Psoas muscle (tissue), 8 donors: ENCODE results near the gene MUC20. TPM values are rescaled to one million over a fixed set of nuclear protein-coding genes. Genes with fewer than 3 reads are reported as not detected.

ENCODE experiments used
- ATAC-seq, 4 donors: fragments of 200-7000 bp; cut with Tn5 transposase; one replicate each; pipeline ENCODE4 v1.9.1; 2020; ENCODE audit warnings: moderate library complexity in 3 of 4, mild to moderate bottlenecking in 2 of 4
- DNase-seq, 2 donors: peaks; one replicate each; pipeline ENCODE4 v3.0.0-alpha.2; 2020
- H3K27ac ChIP-seq: fragments of 200-600 bp; one replicate; pipeline ENCODE4 v1.8.0; 2022
- H3K27me3 ChIP-seq, 3 donors: fragments of 200-600 bp in 1 of 3; one replicate each; pipeline versions ENCODE4 v1.6.1 to v1.8.0; 2013 to 2022; ENCODE audit warnings: low read length in 2 of 3, mild to moderate bottlenecking in 2 of 3, moderate library complexity in 1 of 3; ENCODE audit not compliant: insufficient read depth in 3 of 3
- H3K36me3 ChIP-seq, 2 donors: fragments of 200-600 bp in 1 of 2; one replicate each; pipeline versions ENCODE4 v1.6.1 to v1.8.0; 2013 to 2022; ENCODE audit warnings: low read depth in 1 of 2, mild to moderate bottlenecking in 1 of 2, moderate library complexity in 1 of 2; ENCODE audit not compliant: insufficient read depth in 1 of 2
- H3K4me1 ChIP-seq: fragments of 200-600 bp; one replicate; pipeline ENCODE4 v1.8.0; 2022
- H3K4me3 ChIP-seq: fragments of 200-600 bp; one replicate; pipeline ENCODE4 v1.8.0; 2022; ENCODE audit warnings: mild to moderate bottlenecking
- H3K9me3 ChIP-seq: fragments of 200-600 bp; one replicate; pipeline ENCODE4 v1.8.0; 2022
- CTCF ChIP-seq: fragments of 200-600 bp; IDR thresholded peaks from one replicate; pipeline ENCODE4 v1.8.0; 2022; ENCODE audit warnings: antibody characterized with exemption
- WGBS, 3 donors: extraction: QIAGEN DNeasy Blood & Tissue Kit; methylation state at CpG; one replicate each; pipeline versions ENCODE4 v1.1.6 to v1.1.7; 2013; 5-methylcytosine and 5-hydroxymethylcytosine counted together
- intact Hi-C, 2 donors: fragments of 100-400 bp; cut with DNase I; formaldehyde crosslinking; loops; one replicate each; pipeline versions ENCODE4 v1.11.0 to v1.14.2; 2022
- polyA plus RNA-seq, 3 donors: library from polyadenylated mRNA; stranded (reverse); fragments of 200-250 nt; gene quantifications; one replicate each; pipeline ENCODE4 v1.2.3, GENCODE V29; 2013
- total RNA-seq, 4 donors: library from RNA; stranded (reverse); fragmentation: NEBNext Ultra II Directional in 2 of 4; extraction: Animal tissue kit (Norgen Biotek cat#: 25700) in 2 of 4; gene quantifications; one replicate each; pipeline versions ENCODE4 v1.2.1 to v1.2.4, GENCODE V29; 2021 to 2023
- donor health status: healthy with polysubstance abuse.
- donor health status: DM: no; HTN: no; CAD: no; lungs with moderate emphysema.
- donor health status: Bipolar disorder and iron deficiency.
- donor health status: healthy.
- donor health status: DM: yes; HTN: yes; CAD: no.
- donor health status: DM: no; HTN: no; CAD: no.
- donor health status: DM: no; HTN: no; CAD: no.
- donor health status: DM: yes; HTN: yes; CAD: no.

The MUC20 gene
- total and polyA plus RNA-seq, 7 donors: 1.3 to 3.9 (median 1.5) TPM

GRCh38 chr3:195699388-195699771 is 21.4 kb upstream of the MUC20 start:
- H3K9me3 ChIP-seq: no peaks in the 10 kb centered on the region
- no peaks in the 10 kb centered on the region for H3K27me3 ChIP-seq
- no peak for DNase-seq
- H3K4me3 ChIP-seq: no peak overlapping the region
- intact Hi-C loops: no loop called here
- peaks cover 15% of the 10 kb centered on the region for H3K4me1 ChIP-seq
- no peak overlapping the region for H3K27ac ChIP-seq
- H3K36me3 ChIP-seq: peaks cover 0 to 49% of the 10 kb centered on the region in 2 donors
- WGBS, 3 donors: 91 to 93% (median 92%) methylated on average over 2 of the region's 2 CpGs
- ATAC-seq: no peak
- no peak for TF ChIP-seq CTCF

GRCh38 chr3:195699860-195700259 is 20.9 kb upstream of the MUC20 start:
- ATAC-seq: peak in 1 of 4 donors; percentile 22
- intact Hi-C loops: no loop called here
- Histone ChIP-seq H3K27me3 (no peaks in the 10 kb centered on the region), H3K4me1 (peaks cover 15% of the 10 kb centered on the region), H3K36me3 (peaks cover 0 to 44% of the 10 kb centered on the region in 2 donors), H3K4me3 (no peak overlapping the region), H3K9me3 (no peaks in the 10 kb centered on the region), H3K27ac (no peak overlapping the region)
- 67 to 78% (median 73%) methylated on average over 6 of the region's 6 CpGs for WGBS, 3 donors
- no peak for TF ChIP-seq CTCF
- DNase-seq: no peak

- intact Hi-C loops: no loop called here
- no peaks in the 10 kb centered on the region for H3K9me3 ChIP-seq
- H3K27me3 ChIP-seq: no peaks in the 10 kb centered on the region
- H3K4me3 ChIP-seq: no peak overlapping the region
- H3K4me1 ChIP-seq: peaks cover 15% of the 10 kb centered on the region
- 89 to 90% (median 89%) methylated on average over 5 of the region's 5 CpGs for WGBS, 3 donors
- H3K27ac ChIP-seq: no peak overlapping the region
- TF ChIP-seq CTCF: no peak
- no peak for DNase-seq
- peaks cover 0 to 40% of the 10 kb centered on the region in 2 donors for H3K36me3 ChIP-seq
- ATAC-seq: no peak
Measured at GRCh38 chr3:195700319-195700718, 20.5 kb upstream of the MUC20 start.

GRCh38 chr3:195701042-195701915 is 19.5 kb upstream of the MUC20 start:
- no peaks in the 10 kb centered on the region for H3K9me3 ChIP-seq
- H3K27me3 ChIP-seq: no peaks in the 10 kb centered on the region
- no peak for ATAC-seq
- DNase-seq: no peak
- 63 to 66% (median 65%) methylated on average over 9 of the region's 9 CpGs for WGBS, 3 donors
- TF ChIP-seq CTCF: no peak
- no peak overlapping the region for H3K4me3 ChIP-seq
- no peak overlapping the region for H3K27ac ChIP-seq
- H3K4me1 ChIP-seq: peaks cover 15% of the 10 kb centered on the region
- H3K36me3 ChIP-seq: peaks cover 0 to 32% of the 10 kb centered on the region in 2 donors
- intact Hi-C loops: no loop called here
